Left ventricle myocardium inferior (tissue), 1 donor: ENCODE measurements around the gene SHANK2. TPM values are rescaled to one million over a fixed set of nuclear protein-coding genes. Genes with fewer than 3 reads are reported as not detected.

Source experiments
- DNase-seq: peaks from one replicate; pipeline ENCODE4 v3.0.0-alpha.2; 2020
- H3K27ac ChIP-seq: fragments of 200-600 bp; replicated peaks from 2 replicates; pipeline ENCODE4 v1.8.0; 2021
- H3K27me3 ChIP-seq: fragments of 200-600 bp; 2 replicates; pipeline ENCODE4 v1.8.0; 2021; ENCODE audit warnings: low read depth
- H3K36me3 ChIP-seq: fragments of 200-600 bp; 2 replicates; pipeline ENCODE4 v1.8.0; 2021
- H3K4me1 ChIP-seq: fragments of 200-600 bp; 2 replicates; pipeline ENCODE4 v1.8.0; 2021
- H3K4me3 ChIP-seq: fragments of 200-600 bp; 2 replicates; pipeline ENCODE4 v1.8.0; 2021; ENCODE audit warnings: mild to moderate bottlenecking, moderate library complexity
- H3K9me3 ChIP-seq: fragments of 200-600 bp; replicated peaks from 2 replicates; pipeline ENCODE4 v1.8.0; 2021
- intact Hi-C: fragments of 100-400 bp; cut with micrococcal nuclease; formaldehyde crosslinking; loops from one replicate; pipeline ENCODE4 v1.11.0; 2022
- total RNA-seq: library from RNA; stranded (reverse); fragmentation: NEBNext Ultra II Directional; extraction: Animal tissue kit (Norgen Biotek cat#: 25700); gene quantifications from one replicate; pipeline ENCODE4 v1.2.1, GENCODE V29; 2021
- TF ChIP-seq, protein P1 (sequence below): fragments of 200-600 bp; IDR thresholded peaks from 2 replicates; pipeline ENCODE4 v1.8.0; 2021; ENCODE audit warnings: antibody characterized with exemption, mild to moderate bottlenecking, borderline replicate concordance
- donor health status: DM: no; HTN: yes; CAD: no; lungs with severe emphysema.

The SHANK2 gene
- total RNA-seq, 1 donor from 2014 or later: 0.27 TPM

DNA sequence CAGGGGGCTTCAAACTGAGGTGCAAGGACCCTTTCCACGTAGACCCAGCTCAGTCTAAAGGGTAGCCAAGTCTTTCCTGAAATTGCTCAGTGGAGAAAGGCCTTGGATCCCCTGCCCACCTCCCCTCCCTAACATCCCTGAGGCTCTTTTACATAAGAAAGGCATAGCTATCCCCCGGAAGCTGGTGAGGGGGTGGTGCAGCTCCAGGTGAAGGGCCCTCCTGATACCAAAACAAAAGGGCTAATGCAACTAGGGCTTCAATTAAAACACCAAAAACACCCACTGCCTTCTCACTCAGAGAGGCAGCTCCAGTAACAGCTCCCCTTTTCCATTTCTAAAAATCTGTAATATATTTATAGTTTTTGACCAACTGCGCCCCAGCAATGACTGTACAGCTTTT, 5.8 kb downstream of the SHANK2 start:
- H3K4me1 ChIP-seq: peaks cover 22% of the 10 kb centered on the region
- H3K9me3 ChIP-seq: no peaks in the 10 kb centered on the region
- H3K27ac ChIP-seq: no peak overlapping the region
- DNase-seq: no peak
- peaks cover 99% of the 10 kb centered on the region for H3K27me3 ChIP-seq
- H3K4me3 ChIP-seq: no peak overlapping the region
- TF ChIP-seq, protein P1, sequence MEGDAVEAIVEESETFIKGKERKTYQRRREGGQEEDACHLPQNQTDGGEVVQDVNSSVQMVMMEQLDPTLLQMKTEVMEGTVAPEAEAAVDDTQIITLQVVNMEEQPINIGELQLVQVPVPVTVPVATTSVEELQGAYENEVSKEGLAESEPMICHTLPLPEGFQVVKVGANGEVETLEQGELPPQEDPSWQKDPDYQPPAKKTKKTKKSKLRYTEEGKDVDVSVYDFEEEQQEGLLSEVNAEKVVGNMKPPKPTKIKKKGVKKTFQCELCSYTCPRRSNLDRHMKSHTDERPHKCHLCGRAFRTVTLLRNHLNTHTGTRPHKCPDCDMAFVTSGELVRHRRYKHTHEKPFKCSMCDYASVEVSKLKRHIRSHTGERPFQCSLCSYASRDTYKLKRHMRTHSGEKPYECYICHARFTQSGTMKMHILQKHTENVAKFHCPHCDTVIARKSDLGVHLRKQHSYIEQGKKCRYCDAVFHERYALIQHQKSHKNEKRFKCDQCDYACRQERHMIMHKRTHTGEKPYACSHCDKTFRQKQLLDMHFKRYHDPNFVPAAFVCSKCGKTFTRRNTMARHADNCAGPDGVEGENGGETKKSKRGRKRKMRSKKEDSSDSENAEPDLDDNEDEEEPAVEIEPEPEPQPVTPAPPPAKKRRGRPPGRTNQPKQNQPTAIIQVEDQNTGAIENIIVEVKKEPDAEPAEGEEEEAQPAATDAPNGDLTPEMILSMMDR: no peak
- no peaks in the 10 kb centered on the region for H3K36me3 ChIP-seq
- intact Hi-C loops: no loop called here

DNA sequence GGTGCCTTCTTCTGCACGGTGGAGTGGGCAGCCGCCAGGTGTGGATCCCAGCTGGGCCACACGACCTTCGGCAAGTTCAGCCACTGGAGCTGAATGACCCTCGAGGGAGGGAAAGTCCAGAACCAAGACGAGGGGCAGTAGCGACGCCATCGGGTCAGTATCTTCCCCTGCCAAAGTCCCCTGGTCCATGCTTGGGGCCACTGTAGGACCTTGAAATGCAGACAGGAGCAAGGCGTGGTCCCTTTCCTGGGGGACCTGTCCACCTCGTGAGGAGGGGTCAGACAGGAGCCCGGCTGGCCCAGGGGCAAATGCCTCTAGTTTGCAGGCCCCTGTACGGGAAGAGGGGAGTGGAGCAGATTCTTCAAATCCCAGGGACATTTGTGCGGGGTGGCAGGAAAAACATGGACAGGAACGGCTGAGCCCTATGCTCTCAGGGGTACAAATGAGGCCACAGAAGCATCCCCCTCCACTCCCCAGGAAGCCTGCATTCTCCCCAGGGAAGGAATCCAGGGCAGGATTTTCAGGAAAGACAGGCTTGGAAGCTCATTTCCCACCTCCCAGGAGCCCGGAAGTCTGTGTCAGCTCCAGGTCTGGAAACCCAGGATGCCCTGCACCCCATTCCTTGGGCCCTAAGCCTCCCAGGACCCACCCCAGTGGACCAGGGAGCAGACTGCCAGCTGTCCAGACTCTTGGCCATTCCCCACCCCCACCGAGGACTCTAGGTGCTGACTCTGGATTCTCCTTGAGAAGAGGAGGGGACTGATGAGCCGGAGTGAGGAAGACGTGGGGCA, 6.6 kb downstream of the SHANK2 start:
- no peak overlapping the region for H3K4me3 ChIP-seq
- H3K27me3 ChIP-seq: peaks cover 97% of the 10 kb centered on the region
- peaks cover 19% of the 10 kb centered on the region for H3K4me1 ChIP-seq
- DNase-seq: no peak
- no peaks in the 10 kb centered on the region for H3K36me3 ChIP-seq
- no peak overlapping the region for H3K27ac ChIP-seq
- TF ChIP-seq, protein P1: no peak
- H3K9me3 ChIP-seq: no peaks in the 10 kb centered on the region
- intact Hi-C loops: no loop called here

DNA sequence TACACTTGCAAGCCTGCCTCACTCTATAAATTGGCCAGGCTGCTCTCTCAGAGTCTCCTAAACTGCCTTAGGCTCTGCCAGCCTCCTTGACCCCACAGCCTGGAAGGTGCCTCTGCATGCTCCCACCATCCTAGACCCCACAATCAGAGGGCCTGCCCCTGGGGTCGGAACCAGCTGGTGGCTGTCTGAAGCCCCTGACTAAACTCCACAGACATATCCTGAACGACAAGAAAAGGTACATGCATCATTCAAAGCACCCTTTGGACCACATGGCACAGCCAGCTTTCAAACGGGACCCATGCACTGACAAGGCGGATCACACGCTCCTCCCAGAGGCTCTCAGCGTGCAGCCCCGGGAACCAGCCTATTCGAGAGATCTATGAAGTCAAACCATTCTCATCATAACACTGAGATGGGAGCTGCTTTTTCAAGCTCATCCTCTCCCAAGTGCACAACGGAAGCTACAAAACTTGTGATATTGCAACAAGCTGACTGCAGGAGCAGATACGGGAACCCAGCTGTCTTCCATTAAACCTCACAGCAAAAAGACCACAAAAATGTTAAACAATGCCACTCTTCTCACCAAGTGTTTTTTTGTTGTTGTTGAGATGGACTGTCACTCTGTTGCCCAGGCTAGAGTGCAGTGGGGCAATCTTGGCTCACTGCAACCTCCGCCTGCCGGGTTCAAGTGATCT, 8.1 kb downstream of the SHANK2 start:
- Histone ChIP-seq H3K9me3 (no peaks in the 10 kb centered on the region), H3K36me3 (no peaks in the 10 kb centered on the region), H3K27ac (no peak overlapping the region), H3K4me3 (no peak overlapping the region), H3K4me1 (peaks cover 14% of the 10 kb centered on the region), H3K27me3 (peaks cover 97% of the 10 kb centered on the region)
- intact Hi-C loops: no loop called here
- no peak for DNase-seq
- TF ChIP-seq, protein P1: no peak

DNA sequence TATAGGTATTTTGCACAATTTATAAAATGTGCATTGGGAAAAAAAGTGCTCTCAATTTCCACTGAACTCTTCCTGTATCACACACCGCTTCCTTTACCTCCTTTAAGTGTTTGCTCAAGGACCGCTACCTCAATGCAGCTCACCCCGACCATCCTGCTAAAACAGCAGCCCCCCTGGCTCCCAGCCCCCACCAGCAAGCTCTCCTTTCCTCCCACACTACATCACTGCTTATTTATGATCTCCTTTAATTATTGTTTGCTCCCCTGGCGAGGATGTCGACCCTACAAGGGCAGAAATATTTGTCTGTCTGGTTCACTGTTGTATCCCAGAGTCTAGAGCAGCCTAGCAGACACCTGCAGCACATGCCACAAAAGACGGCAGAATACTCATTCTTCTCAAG, 10.0 kb downstream of the SHANK2 start:
- no peak for DNase-seq
- Histone ChIP-seq H3K4me3 (no peak overlapping the region), H3K9me3 (no peaks in the 10 kb centered on the region), H3K27me3 (peaks cover 97% of the 10 kb centered on the region), H3K27ac (no peak overlapping the region), H3K4me1 (peaks cover 5% of the 10 kb centered on the region), H3K36me3 (no peaks in the 10 kb centered on the region)
- TF ChIP-seq, protein P1: no peak
- intact Hi-C loops: no loop called here

DNA sequence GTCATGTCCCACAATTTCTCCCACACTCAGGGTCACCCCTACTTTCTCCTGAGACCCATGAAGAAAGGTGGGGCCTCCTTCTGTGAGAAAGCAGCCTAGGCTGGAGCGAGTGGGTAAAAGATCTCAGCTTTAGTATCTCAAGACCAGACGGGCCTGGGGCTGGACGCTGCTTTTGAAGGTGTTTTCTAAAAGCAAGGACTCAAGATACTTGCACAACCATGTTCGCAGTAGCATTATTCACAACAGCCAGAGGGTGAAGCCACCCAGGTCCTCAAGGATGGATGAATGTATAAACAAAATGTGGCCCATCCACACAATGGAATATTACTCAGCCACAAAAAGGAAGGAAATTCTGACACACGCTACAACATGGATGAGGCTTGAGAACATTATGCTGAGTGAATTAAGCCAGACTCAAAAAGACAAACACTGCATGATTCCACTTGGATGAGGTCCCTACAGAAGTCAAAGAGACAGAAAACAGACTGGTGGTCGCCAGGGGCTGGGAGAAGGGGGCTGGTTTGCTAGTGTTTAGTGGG, 10.6 kb downstream of the SHANK2 start:
- Histone ChIP-seq H3K9me3 (no peaks in the 10 kb centered on the region), H3K36me3 (no peaks in the 10 kb centered on the region), H3K27ac (no peak overlapping the region), H3K27me3 (peaks cover 97% of the 10 kb centered on the region), H3K4me3 (no peak overlapping the region), H3K4me1 (peaks cover 4% of the 10 kb centered on the region)
- TF ChIP-seq, protein P1: no peak
- intact Hi-C loops: no loop called here
- DNase-seq: no peak
